ENCODE data around the gene ZIC4.

DNA sequence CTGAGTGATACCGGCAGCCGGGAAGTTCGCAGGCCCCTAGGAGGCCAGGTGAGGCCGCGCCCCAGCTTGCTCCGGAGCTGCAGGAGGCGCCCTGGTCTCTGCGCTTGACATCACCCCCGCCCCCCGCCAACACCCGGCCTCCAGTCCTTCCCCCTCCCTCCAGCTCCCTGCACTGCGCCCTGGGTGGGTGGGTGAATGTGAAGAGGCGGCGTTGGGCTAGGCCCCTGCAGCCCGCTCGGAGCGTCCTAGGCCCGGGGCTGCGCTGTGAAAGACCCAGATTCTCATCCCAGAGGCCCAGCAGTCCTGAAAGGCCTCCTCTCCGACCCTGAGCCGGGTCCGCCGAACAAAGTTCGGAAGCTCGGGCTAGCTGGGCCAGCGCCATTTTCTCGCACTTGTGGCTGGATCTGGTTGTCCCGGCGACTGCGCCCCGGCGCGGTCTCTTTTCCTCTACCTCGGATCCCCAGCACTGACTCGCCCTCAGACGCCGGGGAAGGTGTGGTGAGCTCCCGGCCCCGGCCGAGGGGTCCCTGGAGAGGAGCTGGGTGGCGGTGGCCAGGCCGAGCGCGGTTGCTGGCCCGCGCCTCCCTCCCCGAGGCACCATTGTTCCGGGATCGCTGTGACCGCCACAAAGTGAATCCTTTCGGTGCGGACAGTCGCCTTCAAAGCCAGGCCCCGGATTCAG is 12.9 kb downstream of the ZIC4 start:
- TF ChIP-seq, protein P1, sequence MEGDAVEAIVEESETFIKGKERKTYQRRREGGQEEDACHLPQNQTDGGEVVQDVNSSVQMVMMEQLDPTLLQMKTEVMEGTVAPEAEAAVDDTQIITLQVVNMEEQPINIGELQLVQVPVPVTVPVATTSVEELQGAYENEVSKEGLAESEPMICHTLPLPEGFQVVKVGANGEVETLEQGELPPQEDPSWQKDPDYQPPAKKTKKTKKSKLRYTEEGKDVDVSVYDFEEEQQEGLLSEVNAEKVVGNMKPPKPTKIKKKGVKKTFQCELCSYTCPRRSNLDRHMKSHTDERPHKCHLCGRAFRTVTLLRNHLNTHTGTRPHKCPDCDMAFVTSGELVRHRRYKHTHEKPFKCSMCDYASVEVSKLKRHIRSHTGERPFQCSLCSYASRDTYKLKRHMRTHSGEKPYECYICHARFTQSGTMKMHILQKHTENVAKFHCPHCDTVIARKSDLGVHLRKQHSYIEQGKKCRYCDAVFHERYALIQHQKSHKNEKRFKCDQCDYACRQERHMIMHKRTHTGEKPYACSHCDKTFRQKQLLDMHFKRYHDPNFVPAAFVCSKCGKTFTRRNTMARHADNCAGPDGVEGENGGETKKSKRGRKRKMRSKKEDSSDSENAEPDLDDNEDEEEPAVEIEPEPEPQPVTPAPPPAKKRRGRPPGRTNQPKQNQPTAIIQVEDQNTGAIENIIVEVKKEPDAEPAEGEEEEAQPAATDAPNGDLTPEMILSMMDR (IDR thresholded peaks at IDR 0.05): no peak
- TF ChIP-seq POLR2A (IDR thresholded peaks at IDR 0.05): no peak

Measured in heart left ventricle (tissue), 13 donors.